NCI-H1048 (cell line): ENCODE data around the gene RPTOR.

Source experiments
- DNase-seq: peaks from one replicate; lab custom pipeline; 2025; lab: John Stamatoyannopoulos, UW

The RPTOR gene

GRCh38 chr17:80913928-80914821 lies 369.5 kb downstream of the RPTOR start:
- no peak for DNase-seq

GRCh38 chr17:80916246-80916645 lies 371.6 kb downstream of the RPTOR start:
- DNase-seq: no peak

GRCh38 chr17:80917716-80918560 lies 373.3 kb downstream of the RPTOR start:
- DNase-seq: no peak

GRCh38 chr17:80918731-80919130 lies 374.1 kb downstream of the RPTOR start:
- DNase-seq: no peak

GRCh38 chr17:80919331-80920311 lies 375.0 kb downstream of the RPTOR start:
- DNase-seq: no peak

- no peak for DNase-seq
Measured at GRCh38 chr17:80920441-80920840, 375.8 kb downstream of the RPTOR start.

GRCh38 chr17:80921159-80921558 lies 376.5 kb downstream of the RPTOR start:
- DNase-seq: no peak

- no peak for DNase-seq
Measured at GRCh38 chr17:80921741-80922579, 377.3 kb downstream of the RPTOR start.

GRCh38 chr17:80922580-80923160 lies 378.0 kb downstream of the RPTOR start:
- DNase-seq: no peak

GRCh38 chr17:80923211-80924110 lies 378.8 kb downstream of the RPTOR start:
- no peak for DNase-seq

GRCh38 chr17:80924111-80924806 lies 379.6 kb downstream of the RPTOR start:
- no peak for DNase-seq

GRCh38 chr17:80924807-80925610 lies 380.4 kb downstream of the RPTOR start:
- DNase-seq: no peak

- DNase-seq: no peak
Measured at GRCh38 chr17:80925688-80926335, 381.2 kb downstream of the RPTOR start.

GRCh38 chr17:80926591-80927250 lies 382.1 kb downstream of the RPTOR start:
- no peak for DNase-seq

GRCh38 chr17:80927791-80928216 lies 383.2 kb downstream of the RPTOR start:
- no peak for DNase-seq

GRCh38 chr17:80929449-80929848 lies 384.8 kb downstream of the RPTOR start:
- DNase-seq: no peak
